ENCODE data around the gene TRIM68.

The TRIM68 gene

GRCh38 chr11:4610258-4610935, 2.4 kb upstream of the TRIM68 start:
- peak; percentile 72 for TF ChIP-seq SPI1 (IDR thresholded peaks at IDR 0.05; ENCODE audit: low read depth, low read length)
- no peak for TF ChIP-seq POU2F2 (IDR thresholded peaks at IDR 0.05; ENCODE audit: low read depth, low read length)
- FAIRE-seq = peak; percentile 74

GRCh38 chr11:4607096-4607495, 935 bp downstream of the TRIM68 start:
- TF ChIP-seq SPI1 (IDR thresholded peaks at IDR 0.05; ENCODE audit: low read depth, low read length) = no peak
- TF ChIP-seq POLR2AphosphoS5 (IDR thresholded peaks at IDR 0.05; ENCODE audit: low read depth, low read length) = no peak
- no peak for TF ChIP-seq TAF1 (IDR thresholded peaks at IDR 0.05; ENCODE audit: low read depth, low read length)
- TF ChIP-seq POLR2A (IDR thresholded peaks at IDR 0.05; ENCODE audit: low read depth, low read length) = no peak
- no peak for TF ChIP-seq PAX5 (IDR thresholded peaks at IDR 0.05; ENCODE audit: insufficient read depth, low read length, severe bottlenecking)
- TF ChIP-seq POU2F2 (IDR thresholded peaks at IDR 0.05; ENCODE audit: low read depth, low read length) = no peak
- peak; percentile 82 for FAIRE-seq
- no peak for DNase-seq (ENCODE audit: insufficient read length, low spot score)

More at GRCh38 chr11:4610258-4610935, 2.4 kb upstream of the TRIM68 start:
- no peak for DNase-seq (ENCODE audit: insufficient read length, low spot score)

- TF ChIP-seq POLR2A (IDR thresholded peaks at IDR 0.05; ENCODE audit: low read depth, low read length) = no peak
- no peak for TF ChIP-seq SPI1 (IDR thresholded peaks at IDR 0.05; ENCODE audit: low read depth, low read length)
- no peak for TF ChIP-seq TAF1 (IDR thresholded peaks at IDR 0.05; ENCODE audit: low read depth, low read length)
- FAIRE-seq (no peak), DNase-seq (ENCODE audit: insufficient read length, low spot score) (no peak)
Measured at GRCh38 chr11:4606231-4607015, 1.6 kb downstream of the TRIM68 start.

GRCh38 chr11:4605057-4605456, 3.0 kb downstream of the TRIM68 start:
- no peak for FAIRE-seq
- DNase-seq (ENCODE audit: insufficient read length, low spot score) = no peak
- no peak for TF ChIP-seq SPI1 (IDR thresholded peaks at IDR 0.05; ENCODE audit: low read depth, low read length)
- no peak for TF ChIP-seq POLR2A (IDR thresholded peaks at IDR 0.05; ENCODE audit: low read depth, low read length)
- no peak for TF ChIP-seq PAX5 (IDR thresholded peaks at IDR 0.05; ENCODE audit: insufficient read depth, low read length, severe bottlenecking)
- no peak for TF ChIP-seq POU2F2 (IDR thresholded peaks at IDR 0.05; ENCODE audit: low read depth, low read length)
- no peak for TF ChIP-seq POLR2AphosphoS5 (IDR thresholded peaks at IDR 0.05; ENCODE audit: low read depth, low read length)
- TF ChIP-seq TAF1 (IDR thresholded peaks at IDR 0.05; ENCODE audit: low read depth, low read length) = no peak

- no peak for DNase-seq (ENCODE audit: insufficient read length, low spot score)
- no peak for TF ChIP-seq TAF1 (IDR thresholded peaks at IDR 0.05; ENCODE audit: low read depth, low read length)
- no peak for TF ChIP-seq POLR2AphosphoS5 (IDR thresholded peaks at IDR 0.05; ENCODE audit: low read depth, low read length)
- TF ChIP-seq SPI1 (IDR thresholded peaks at IDR 0.05; ENCODE audit: low read depth, low read length) = no peak
- TF ChIP-seq POLR2A (IDR thresholded peaks at IDR 0.05; ENCODE audit: low read depth, low read length) = no peak
- TF ChIP-seq PAX5 (IDR thresholded peaks at IDR 0.05; ENCODE audit: insufficient read depth, low read length, severe bottlenecking) = no peak
- TF ChIP-seq POU2F2 (IDR thresholded peaks at IDR 0.05; ENCODE audit: low read depth, low read length) = no peak
- no peak for FAIRE-seq
Measured at GRCh38 chr11:4593739-4594138, 14.3 kb downstream of the TRIM68 start, which contains the start of gene OR52I1. OR52I1 (plus strand) TSS chr11:4594039; CDS start chr11:4594039, 0 bp downstream.

GRCh38 chr11:4589017-4589416, 19.0 kb downstream of the TRIM68 start:
- no peak for FAIRE-seq
- TF ChIP-seq PAX5 (IDR thresholded peaks at IDR 0.05; ENCODE audit: insufficient read depth, low read length, severe bottlenecking) (no peak), POLR2AphosphoS5 (IDR thresholded peaks at IDR 0.05; ENCODE audit: low read depth, low read length) (no peak), TAF1 (IDR thresholded peaks at IDR 0.05; ENCODE audit: low read depth, low read length) (no peak), POU2F2 (IDR thresholded peaks at IDR 0.05; ENCODE audit: low read depth, low read length) (no peak), SPI1 (IDR thresholded peaks at IDR 0.05; ENCODE audit: low read depth, low read length) (no peak), POLR2A (IDR thresholded peaks at IDR 0.05; ENCODE audit: low read depth, low read length) (no peak)
- no peak for DNase-seq (ENCODE audit: insufficient read length, low spot score)

GRCh38 chr11:4581443-4581842, 26.6 kb downstream of the TRIM68 start, which contains the start of gene OR52I2:
OR52I2 (plus strand) TSS chr11:4581743.
- TF ChIP-seq POU2F2 (IDR thresholded peaks at IDR 0.05; ENCODE audit: low read depth, low read length) (no peak), PAX5 (IDR thresholded peaks at IDR 0.05; ENCODE audit: insufficient read depth, low read length, severe bottlenecking) (no peak), TAF1 (IDR thresholded peaks at IDR 0.05; ENCODE audit: low read depth, low read length) (no peak), POLR2AphosphoS5 (IDR thresholded peaks at IDR 0.05; ENCODE audit: low read depth, low read length) (no peak), SPI1 (IDR thresholded peaks at IDR 0.05; ENCODE audit: low read depth, low read length) (no peak), POLR2A (IDR thresholded peaks at IDR 0.05; ENCODE audit: low read depth, low read length) (no peak)
- DNase-seq (ENCODE audit: insufficient read length, low spot score) (no peak), FAIRE-seq (no peak)

- no peak for DNase-seq (ENCODE audit: insufficient read length, low spot score)
- FAIRE-seq = no peak
- TF ChIP-seq SPI1 (IDR thresholded peaks at IDR 0.05; ENCODE audit: low read depth, low read length) (no peak), POLR2AphosphoS5 (IDR thresholded peaks at IDR 0.05; ENCODE audit: low read depth, low read length) (no peak), TAF1 (IDR thresholded peaks at IDR 0.05; ENCODE audit: low read depth, low read length) (no peak), POU2F2 (IDR thresholded peaks at IDR 0.05; ENCODE audit: low read depth, low read length) (no peak), POLR2A (IDR thresholded peaks at IDR 0.05; ENCODE audit: low read depth, low read length) (no peak), PAX5 (IDR thresholded peaks at IDR 0.05; ENCODE audit: insufficient read depth, low read length, severe bottlenecking) (no peak)
Measured at GRCh38 chr11:4580124-4580523, 27.9 kb downstream of the TRIM68 start.

- no peak for TF ChIP-seq POLR2A (IDR thresholded peaks at IDR 0.05; ENCODE audit: low read depth, low read length)
- TF ChIP-seq TAF1 (IDR thresholded peaks at IDR 0.05; ENCODE audit: low read depth, low read length) = no peak
- no peak for TF ChIP-seq PAX5 (IDR thresholded peaks at IDR 0.05; ENCODE audit: insufficient read depth, low read length, severe bottlenecking)
- TF ChIP-seq POU2F2 (IDR thresholded peaks at IDR 0.05; ENCODE audit: low read depth, low read length) = no peak
- no peak for TF ChIP-seq SPI1 (IDR thresholded peaks at IDR 0.05; ENCODE audit: low read depth, low read length)
- no peak for TF ChIP-seq POLR2AphosphoS5 (IDR thresholded peaks at IDR 0.05; ENCODE audit: low read depth, low read length)
Measured at GRCh38 chr11:4578624-4579023, 29.4 kb downstream of the TRIM68 start.

More at GRCh38 chr11:4578624-4579023, 29.4 kb downstream of the TRIM68 start:
- DNase-seq (ENCODE audit: insufficient read length, low spot score) = no peak
- no peak for FAIRE-seq

All from GM12891 (cell line).